DMS114 treated with DMSO at 0.1 percent for 48 hours (cell line): ENCODE measurements around the gene PRCP.
A peak's percentile ranks its signal among the peaks of the same experiment; 100 is the strongest.
"Not testable (repeated sequence)": the region's sequence is repeated elsewhere in the genome, so short reads cannot be mapped to it uniquely, and the experiment has no call there.

ENCODE experiments used
- DNase-seq: peaks from one replicate; lab custom pipeline; 2025; ENCODE audit not compliant: unreplicated experiment; lab: John Stamatoyannopoulos, UW

The PRCP gene

GRCh38 chr11:82872377-82873150 lies 27.7 kb downstream of the PRCP start:
- DNase-seq = no peak

DNA sequence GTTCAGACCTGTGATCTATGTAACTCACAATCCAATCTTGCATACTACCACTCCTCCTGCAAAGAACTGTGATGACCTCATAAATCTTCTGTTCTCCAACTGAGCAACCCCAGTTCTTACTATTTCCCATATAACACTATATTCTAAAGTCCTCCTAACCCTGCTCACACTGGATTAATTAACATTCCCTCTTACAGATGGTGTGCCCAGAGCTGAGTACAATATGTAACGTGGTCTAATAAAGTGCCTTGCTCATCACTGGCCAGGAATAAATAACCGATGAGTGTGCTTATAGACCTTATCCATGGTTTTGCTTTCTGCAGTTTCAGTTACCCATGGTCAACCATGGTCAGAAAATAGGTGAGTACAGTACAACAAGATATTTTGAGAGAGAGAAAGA lies 28.6 kb downstream of the PRCP start:
- DNase-seq = no peak

- no peak for DNase-seq
Measured at GRCh38 chr11:82869657-82870056, 30.6 kb downstream of the PRCP start.

DNA sequence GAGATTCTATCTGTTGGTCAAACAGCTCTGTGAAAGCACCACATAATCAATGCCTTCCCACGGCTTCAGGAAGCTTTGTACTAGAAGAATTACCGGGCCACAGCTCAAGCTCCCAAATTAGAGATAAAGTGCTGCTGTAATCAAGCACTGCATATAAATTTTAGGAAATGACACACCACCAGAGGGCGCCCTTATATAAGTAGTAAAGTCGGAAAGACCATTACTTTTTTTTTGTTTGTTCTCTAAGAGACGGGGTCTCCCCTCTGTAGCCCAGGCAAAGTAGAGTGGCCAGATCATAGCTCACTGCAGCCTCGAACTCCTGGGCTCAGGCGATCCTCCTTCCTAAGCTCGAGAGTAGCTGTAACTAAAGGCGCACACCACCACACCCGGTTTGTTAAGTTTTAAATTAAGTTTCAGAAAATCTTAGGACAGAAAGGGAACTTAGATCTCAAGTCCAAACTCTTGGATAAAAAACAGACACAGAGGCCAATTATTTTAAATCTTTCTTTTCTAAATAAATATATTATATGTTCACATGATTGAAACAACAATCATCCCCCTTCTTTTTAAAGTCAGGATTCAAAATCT lies 32.6 kb downstream of the PRCP start:
- DNase-seq = peak; percentile 74

DNA sequence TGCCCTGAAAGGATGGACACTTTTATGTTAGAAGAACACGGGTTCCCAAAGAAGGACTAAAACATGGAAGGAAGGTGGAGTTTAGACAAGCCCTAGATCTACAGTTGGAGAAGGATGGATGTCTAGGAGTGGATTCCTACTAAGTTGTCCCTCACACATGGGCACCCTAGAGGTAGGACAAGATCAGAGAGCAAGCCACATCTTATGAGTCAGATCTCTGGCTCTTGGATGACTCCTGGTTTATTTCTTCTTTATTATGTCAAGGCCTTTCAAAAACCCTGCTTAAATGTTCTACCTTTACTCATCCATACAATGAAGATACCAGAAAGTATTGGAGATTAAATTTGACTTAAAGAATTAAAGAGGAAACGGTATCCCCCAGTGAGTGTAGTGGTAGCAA lies 34.4 kb downstream of the PRCP start:
- no peak for DNase-seq

- DNase-seq = no peak
Measured at GRCh38 chr11:82864268-82864667, 36.0 kb downstream of the PRCP start.

GRCh38 chr11:82863209-82863608 lies 37.0 kb downstream of the PRCP start:
- no peak for DNase-seq

GRCh38 chr11:82862379-82862778 lies 37.9 kb downstream of the PRCP start:
- no peak for DNase-seq

DNA sequence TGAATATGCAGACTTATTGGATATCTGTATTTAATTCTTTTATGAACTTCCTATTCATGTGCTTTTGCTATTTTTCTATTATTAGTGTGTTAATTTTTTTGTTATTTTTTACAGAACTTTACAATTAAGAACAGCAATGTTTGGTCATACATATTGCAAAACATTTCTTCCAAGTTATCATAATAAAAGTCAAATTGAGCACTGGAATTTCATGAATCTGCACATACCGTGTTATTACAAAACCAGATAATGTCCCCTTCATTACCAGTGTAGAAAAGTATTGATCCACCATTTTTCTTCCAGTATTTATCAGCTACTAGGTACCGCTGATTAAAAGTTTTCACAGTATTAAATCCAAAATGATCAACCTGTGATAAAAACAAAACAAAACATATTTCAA lies 40.5 kb downstream of the PRCP start:
- DNase-seq = no peak

GRCh38 chr11:82858556-82859091 lies 41.6 kb downstream of the PRCP start:
- DNase-seq = no peak

DNA sequence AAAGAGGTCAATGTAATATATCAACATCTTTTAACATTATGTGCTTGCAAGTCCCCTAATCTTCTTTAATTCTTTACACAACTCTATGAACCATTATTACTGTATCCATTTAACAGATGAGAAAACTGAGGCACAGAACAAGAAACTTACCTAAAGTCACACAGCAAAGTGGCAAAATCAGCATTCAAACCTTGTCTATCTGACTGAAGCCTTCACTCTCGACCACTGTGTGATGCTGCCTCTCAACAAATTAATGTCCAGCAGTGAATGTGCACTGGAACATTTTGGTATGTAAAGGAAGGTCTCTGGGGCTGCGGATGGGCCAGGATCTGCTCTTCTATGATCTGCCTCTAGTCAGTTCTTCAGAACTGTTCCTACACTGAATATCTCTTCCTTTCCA lies 42.1 kb downstream of the PRCP start:
- no peak for DNase-seq

DNA sequence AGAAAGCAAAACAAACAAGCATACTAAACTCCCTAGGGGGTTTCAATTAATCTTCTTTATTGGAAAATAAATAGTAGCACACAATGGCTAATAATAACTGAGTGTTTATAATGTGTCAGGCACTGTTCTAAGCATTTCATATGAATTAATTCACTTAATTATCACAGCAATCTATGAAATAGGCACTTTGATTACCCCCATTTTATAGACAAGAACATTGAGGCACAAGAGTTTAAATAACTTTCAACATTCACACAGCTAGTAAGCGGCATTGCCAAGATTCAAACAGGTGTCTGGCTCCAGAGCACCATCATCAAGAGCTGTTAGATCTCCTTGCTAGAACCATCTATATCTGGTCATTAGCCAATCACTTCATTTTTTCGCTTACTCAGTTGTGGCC lies 43.1 kb downstream of the PRCP start:
- DNase-seq = no peak

DNA sequence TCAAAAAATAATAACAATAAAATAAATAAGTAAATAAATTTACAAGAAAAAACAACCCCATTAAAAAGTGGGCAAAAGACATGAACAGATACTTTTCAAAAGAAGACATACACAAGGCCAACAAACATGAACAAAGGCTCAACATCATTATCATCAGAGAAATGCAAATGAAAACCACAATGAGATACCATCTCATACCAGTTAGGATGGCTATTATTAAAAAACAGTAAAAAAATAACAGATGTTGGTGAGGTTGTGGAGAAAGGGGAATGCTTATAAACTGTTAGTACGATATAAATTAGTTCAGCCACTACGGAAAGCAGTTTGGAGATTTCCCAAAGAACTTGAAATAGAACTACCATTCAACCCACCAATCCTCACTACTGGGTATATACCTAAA lies 44.6 kb downstream of the PRCP start:
- DNase-seq = no peak

GRCh38 chr11:82854916-82855315 lies 45.3 kb downstream of the PRCP start:
- not testable (repeated sequence) for DNase-seq

DNA sequence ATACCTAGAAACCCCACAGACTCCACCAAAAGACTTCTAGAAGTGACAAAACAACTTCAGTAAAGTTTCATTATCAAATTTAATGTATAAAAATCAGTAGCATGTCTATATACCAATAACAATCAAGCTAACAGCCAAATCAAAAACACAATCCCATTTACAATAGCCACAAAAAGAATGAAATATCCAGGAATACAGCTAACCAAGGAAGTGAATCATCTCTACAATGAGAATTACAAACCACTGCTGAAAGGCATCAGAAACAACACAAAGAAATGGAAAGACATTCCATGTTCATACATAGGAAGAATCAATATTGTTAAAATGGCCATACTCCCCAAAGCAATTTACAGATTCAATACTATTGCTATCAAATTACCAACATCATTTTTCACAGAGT lies 46.0 kb downstream of the PRCP start:
- DNase-seq = no peak

DNA sequence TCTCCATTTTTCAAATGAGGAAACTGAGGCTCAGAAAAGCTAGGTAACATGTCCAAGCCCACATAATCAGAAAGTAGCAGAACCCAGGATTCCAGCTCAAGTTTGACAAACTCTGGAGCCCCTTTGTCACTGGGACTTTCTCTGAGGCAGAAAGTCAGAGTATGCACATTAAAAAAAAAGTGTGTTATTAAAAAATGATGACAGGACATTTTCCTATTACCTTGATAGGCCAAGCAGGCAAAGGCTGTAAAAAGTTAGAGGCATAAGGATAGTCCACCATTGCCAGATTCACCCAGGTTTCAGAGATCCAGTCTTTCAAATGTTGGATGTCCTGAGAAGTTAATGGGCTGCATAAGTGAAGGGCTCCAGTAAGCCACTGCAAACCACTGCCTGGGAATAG lies 51.4 kb downstream of the PRCP start:
- no peak for DNase-seq

DNA sequence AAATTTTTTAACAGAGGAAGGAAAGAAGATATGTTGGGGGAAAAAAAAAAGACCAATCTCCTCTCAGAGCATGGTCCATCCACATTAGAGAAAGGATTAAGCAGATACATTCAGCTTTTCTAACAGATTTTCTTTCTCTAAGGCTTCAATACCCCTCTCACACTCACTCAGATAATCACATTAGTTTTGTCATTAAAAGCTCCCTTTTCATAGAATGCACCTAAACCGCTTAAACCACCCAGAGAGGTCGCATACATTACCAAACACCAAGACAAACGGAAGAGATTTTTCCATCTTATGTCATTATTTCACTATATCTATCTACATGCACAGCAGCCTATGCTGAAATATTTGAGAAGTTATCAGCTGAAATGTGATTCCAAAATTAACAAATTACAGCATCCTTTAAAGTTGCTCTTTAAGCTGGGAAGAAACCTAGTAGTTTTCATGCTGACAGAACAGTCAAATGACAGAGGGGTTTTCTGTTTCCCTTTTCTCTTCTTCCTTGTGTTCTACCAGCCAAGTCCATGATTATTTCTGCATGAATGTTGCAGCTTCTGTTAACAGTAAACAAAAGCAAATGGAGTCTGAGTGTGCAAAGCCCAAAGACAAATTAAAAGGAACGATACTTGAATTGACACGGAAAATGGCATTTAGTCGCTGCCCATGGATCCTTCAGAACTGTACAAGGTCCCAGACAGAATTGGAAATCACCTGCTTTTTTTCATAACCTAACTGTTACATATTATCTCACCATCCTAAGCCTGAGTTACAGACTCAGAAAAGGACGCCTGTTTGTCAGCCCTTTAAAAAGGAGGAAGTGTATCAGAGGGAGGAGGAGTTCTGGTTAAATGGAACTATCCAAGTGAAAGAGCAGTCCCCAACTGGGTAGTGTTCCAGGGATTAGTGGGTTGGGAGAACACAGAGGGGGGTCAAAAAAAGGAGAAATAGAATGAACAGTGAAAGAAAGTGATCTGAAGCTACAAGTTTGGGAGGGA lies 54.6 kb downstream of the PRCP start:
- no peak for DNase-seq

- DNase-seq = no peak
Measured at GRCh38 chr11:82843057-82843795, 57.0 kb downstream of the PRCP start.

DNA sequence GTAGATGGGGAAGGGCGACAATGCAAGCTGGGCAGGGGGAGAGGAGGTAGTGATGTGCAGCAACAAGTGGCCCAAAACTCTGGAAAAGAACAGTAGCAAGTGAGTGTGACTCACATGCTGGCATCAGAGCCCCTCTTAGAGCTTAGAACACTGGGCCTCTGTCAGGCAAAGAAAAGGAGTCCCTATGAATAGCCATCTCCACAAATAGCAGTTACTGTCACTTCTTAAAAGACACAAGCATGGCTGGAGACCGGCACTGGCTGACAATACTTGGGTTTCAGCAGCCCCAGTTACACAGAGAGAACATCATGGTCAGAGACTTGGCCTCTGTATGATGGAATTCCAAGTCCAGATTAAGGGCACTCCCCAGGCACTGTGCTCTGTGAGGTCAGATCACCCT lies 58.2 kb downstream of the PRCP start:
- no peak for DNase-seq

DNA sequence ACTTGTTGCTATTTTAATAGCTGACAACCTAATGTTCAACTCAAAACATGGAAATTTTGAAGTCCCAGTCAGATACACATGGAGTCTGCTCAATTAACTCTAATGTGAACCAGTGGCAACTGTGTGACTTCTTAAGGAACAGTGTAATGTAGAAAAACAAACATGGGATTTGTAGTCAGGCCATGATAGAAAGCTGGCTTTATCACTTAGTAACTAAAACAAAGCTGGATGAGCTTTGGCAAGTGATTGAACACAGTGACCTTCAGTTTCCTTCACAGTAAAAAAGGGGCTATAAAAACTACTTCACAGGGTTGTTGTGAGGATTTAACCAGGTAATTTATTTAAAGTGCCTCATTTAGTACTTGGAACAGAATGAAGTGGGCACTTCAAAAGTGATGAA lies 62.6 kb downstream of the PRCP start:
- DNase-seq = no peak

GRCh38 chr11:82832983-82833382 lies 67.2 kb downstream of the PRCP start:
- no peak for DNase-seq
